Measurements from ENCODE around the gene OR2M2.

DNA sequence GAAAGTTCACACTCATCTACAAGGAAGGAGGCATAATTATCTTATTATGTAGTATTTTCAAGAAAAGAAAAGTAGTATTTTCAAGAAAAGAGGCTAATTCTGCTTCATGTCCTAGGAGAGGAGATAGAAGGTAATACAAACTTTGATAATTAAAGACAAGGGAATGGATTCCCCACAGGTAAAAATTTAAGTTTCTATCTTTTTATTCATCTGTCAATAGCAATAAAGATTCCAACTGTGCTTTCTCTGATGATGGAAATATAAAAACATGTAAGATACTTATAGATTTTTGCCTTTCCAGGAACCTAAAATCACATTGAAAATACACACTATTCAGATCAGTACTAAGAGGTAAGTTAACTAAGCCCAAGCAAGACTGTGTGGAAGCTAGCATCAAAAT lies at the start of gene OR2M2:
- TF ChIP-seq USF1 (IDR thresholded peaks at IDR 0.05), result no peak
- TF ChIP-seq YY1 (IDR thresholded peaks at IDR 0.05; ENCODE audit: low read depth), result no peak
- TF ChIP-seq EP300 (IDR thresholded peaks at IDR 0.05; ENCODE audit: borderline replicate concordance), result no peak
- TF ChIP-seq MAX (IDR thresholded peaks at IDR 0.05), result no peak
- TF ChIP-seq ZBTB7A (IDR thresholded peaks at IDR 0.05; ENCODE audit: low read depth), result no peak
- TF ChIP-seq TAF1 (IDR thresholded peaks at IDR 0.05; ENCODE audit: low read depth), result no peak
- no peak for TF ChIP-seq TEAD4 (IDR thresholded peaks at IDR 0.05)
- TF ChIP-seq CREB1 (IDR thresholded peaks at IDR 0.05; ENCODE audit: low read depth), result no peak
- no peak for TF ChIP-seq TCF12 (IDR thresholded peaks at IDR 0.05; ENCODE audit: low read depth)
- no peak for TF ChIP-seq REST (IDR thresholded peaks at IDR 0.05; ENCODE audit: low read depth)
- TF ChIP-seq NFIC (IDR thresholded peaks at IDR 0.05), result no peak
- no peak for TF ChIP-seq RAD21 (IDR thresholded peaks at IDR 0.05; ENCODE audit: low read depth)
- TF ChIP-seq FOXM1 (IDR thresholded peaks at IDR 0.05; ENCODE audit: borderline replicate concordance, low read depth), result no peak
